Adrenal gland (tissue), 12 donors: Measurements from ENCODE around the gene GAN. TPM values are rescaled to one million over a fixed set of nuclear protein-coding genes. Genes with fewer than 3 reads are reported as not detected.

Source experiments
- DNase-seq, 7 donors: peaks; one replicate each; pipeline ENCODE4 v3.0.0-alpha.2; 2019 to 2020
- H3K27ac ChIP-seq, 5 donors: fragments of 200-600 bp; sonication (generic) in 4 of 5; 1 replicate in 3 of 5; 2 replicates in 2 of 5; pipeline versions ENCODE4 v1.5.1 to v1.8.0; 2016 to 2020; ENCODE audit warnings: mild to moderate bottlenecking in 1 of 5
- H3K27me3 ChIP-seq: fragments of 200-600 bp; 2 replicates; pipeline ENCODE4 v1.8.0; 2021
- H3K36me3 ChIP-seq, 2 donors: fragments of 200-600 bp; replicated peaks in 1 of 2; 1 replicate in 1 of 2; 2 replicates in 1 of 2; pipeline versions ENCODE4 v1.5.1 to v1.8.0; 2018 to 2022
- H3K4me1 ChIP-seq, 2 donors: fragments of 200-600 bp; replicated peaks in 1 of 2; 1 replicate in 1 of 2; 2 replicates in 1 of 2; pipeline versions ENCODE4 v1.5.1 to v1.8.0; 2018 to 2021
- H3K4me3 ChIP-seq, 4 donors: fragments of 200-600 bp; sonication (generic) in 3 of 4; one replicate each; pipeline ENCODE4 v1.5.1; 2016 to 2018
- H3K9me3 ChIP-seq, 3 donors: fragments of 200-600 bp; sonication (generic) in 1 of 3; replicated peaks in 1 of 3; 1 replicate in 2 of 3; 2 replicates in 1 of 3; pipeline versions ENCODE4 v1.5.1 to v1.8.0; 2016 to 2021
- POLR2A ChIP-seq, 2 donors: fragments of 450-650 bp; IDR thresholded peaks; one replicate each; pipeline ENCODE4 v1.6.1; 2017; ENCODE audit warnings: antibody characterized with exemption in 2 of 2, mild to moderate bottlenecking in 2 of 2, moderate library complexity in 1 of 2
- WGBS, 4 donors: extraction: QIAGEN DNeasy Blood & Tissue Kit in 2 of 4; methylation state at CpG; one replicate each; pipeline versions ENCODE4 v1.1.5 to v1.1.7; 2013 to 2017; 5-methylcytosine and 5-hydroxymethylcytosine counted together
- intact Hi-C, 2 donors: fragments of 100-400 bp; cut with DNase I; formaldehyde crosslinking; loops; one replicate each; pipeline versions ENCODE4 v1.14.1 to v1.15.0; 2022 to 2023
- polyA plus RNA-seq, 3 donors: library from polyadenylated mRNA; stranded (reverse); fragments of 200-250 nt in 2 of 3; fragments of 350-450 nt in 1 of 3; fragmentation: Illumina TruSeq in 1 of 3; extraction: RNeasy Lipid Tissue Mini Kit (QIAGEN cat#74804) in 1 of 3; gene quantifications; one replicate each; pipeline ENCODE4 v1.2.3, GENCODE V29; 2013 to 2014
- total RNA-seq, 9 donors: library from RNA; depleted of rRNA in 4 of 9; stranded (reverse); fragments of >200 nt in 4 of 9; fragments of 120-200 nt in 1 of 9; fragmentation: NEBNext Ultra II Directional in 1 of 9; extraction: Animal tissue kit (Norgen Biotek cat#: 25700) in 1 of 9; gene quantifications; one replicate each; pipeline versions ENCODE4 v1.1.0 to v1.2.4, GENCODE V29; 2013 to 2023
- TF ChIP-seq, protein P1 (sequence below), 6 experiments: fragments of 450-650 bp in 4 of 6; fragments of 200-600 bp in 2 of 6; sonication (generic) in 1 of 6; IDR thresholded peaks; 1 replicate in 5 of 6; 2 replicates in 1 of 6; pipeline versions ENCODE4 v1.5.1 to v1.8.0; 2016 to 2021; ENCODE audit warnings: antibody characterized with exemption in 6 of 6, mild to moderate bottlenecking in 2 of 6, moderate library complexity in 1 of 6
- donor health status: healthy with polysubstance abuse.
- donor health status: Bipolar disorder and iron deficiency.
- donor health status: DM: yes; HTN: yes; CAD: no.
- donor health status: DM: no; HTN: no; CAD: no.
- donor health status: DM: no; HTN: no; CAD: no.
- donor health status: DM: yes; HTN: yes; CAD: no.

Gene GAN
- total and polyA plus RNA-seq, 12 donors = 1.0 to 7.5 (median 3.8) TPM

DNA sequence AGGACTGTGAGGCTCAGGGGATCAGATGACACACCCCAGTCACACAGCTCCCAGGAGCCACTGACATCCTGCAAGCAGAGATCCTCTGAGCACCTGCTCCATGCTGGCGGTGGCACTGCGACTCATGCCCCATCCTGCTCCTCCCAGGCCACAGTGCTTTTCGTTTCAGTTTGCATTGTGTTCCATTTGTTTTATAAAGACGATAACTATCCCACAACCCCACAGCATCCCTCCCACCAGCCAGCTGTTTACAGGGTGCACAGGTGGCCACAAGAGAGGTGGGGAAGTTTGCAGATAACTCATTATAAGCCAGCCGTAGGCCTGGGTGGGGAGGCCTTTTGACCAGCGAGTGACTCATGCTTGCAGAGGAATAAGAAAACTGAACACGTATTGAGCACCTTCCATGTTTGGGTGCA lies 48.1 kb upstream of the GAN start:
- Histone ChIP-seq H3K27me3 (no peaks in the 10 kb centered on the region), H3K9me3 (no peaks in the 10 kb centered on the region), H3K4me3 (no peak overlapping the region), H3K4me1 (no peaks in the 10 kb centered on the region), H3K36me3 (no peaks in the 10 kb centered on the region), H3K27ac (no peak overlapping the region)
- DNase-seq = no peak
- whole genome bisulfite sequencing, 4 donors = 51 to 73% (median 71%) methylated on average over 7 of the region's 7 CpGs
- intact Hi-C loops = no loop called here
- TF ChIP-seq POLR2A (IDR thresholded peaks at IDR 0.05) = no peak
- TF ChIP-seq, protein P1, sequence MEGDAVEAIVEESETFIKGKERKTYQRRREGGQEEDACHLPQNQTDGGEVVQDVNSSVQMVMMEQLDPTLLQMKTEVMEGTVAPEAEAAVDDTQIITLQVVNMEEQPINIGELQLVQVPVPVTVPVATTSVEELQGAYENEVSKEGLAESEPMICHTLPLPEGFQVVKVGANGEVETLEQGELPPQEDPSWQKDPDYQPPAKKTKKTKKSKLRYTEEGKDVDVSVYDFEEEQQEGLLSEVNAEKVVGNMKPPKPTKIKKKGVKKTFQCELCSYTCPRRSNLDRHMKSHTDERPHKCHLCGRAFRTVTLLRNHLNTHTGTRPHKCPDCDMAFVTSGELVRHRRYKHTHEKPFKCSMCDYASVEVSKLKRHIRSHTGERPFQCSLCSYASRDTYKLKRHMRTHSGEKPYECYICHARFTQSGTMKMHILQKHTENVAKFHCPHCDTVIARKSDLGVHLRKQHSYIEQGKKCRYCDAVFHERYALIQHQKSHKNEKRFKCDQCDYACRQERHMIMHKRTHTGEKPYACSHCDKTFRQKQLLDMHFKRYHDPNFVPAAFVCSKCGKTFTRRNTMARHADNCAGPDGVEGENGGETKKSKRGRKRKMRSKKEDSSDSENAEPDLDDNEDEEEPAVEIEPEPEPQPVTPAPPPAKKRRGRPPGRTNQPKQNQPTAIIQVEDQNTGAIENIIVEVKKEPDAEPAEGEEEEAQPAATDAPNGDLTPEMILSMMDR (IDR thresholded peaks at IDR 0.05) = no peak

DNA sequence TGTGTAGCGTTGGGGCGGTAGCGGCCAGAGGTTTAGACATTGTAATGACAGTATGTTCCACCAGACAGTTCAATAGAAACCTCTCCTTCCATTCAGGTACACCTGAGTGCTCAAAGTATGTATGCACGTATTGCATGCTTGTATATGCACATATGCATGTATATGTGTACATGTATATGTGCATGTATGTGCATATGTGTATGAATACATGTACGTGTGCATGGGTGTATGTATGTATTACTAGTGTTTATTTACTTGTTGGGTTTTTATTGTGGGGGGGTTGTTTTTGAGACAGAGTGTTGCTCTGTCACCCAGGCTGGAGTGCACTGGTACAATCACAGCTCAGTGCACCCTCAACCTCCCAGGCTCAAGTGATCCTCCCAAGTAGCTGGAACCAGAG lies 46.3 kb upstream of the GAN start:
- 88 to 94% (median 92%) methylated on average over 5 of the region's 5 CpGs for WGBS, 4 donors
- no peaks in the 10 kb centered on the region for H3K36me3 ChIP-seq
- DNase-seq = no peak
- intact Hi-C loops = no loop called here
- no peak overlapping the region for H3K27ac ChIP-seq
- no peak overlapping the region for H3K4me3 ChIP-seq
- H3K4me1 ChIP-seq = no peaks in the 10 kb centered on the region
- no peak for TF ChIP-seq POLR2A (IDR thresholded peaks at IDR 0.05)
- TF ChIP-seq, protein P1 (IDR thresholded peaks at IDR 0.05) = no peak
- H3K9me3 ChIP-seq = no peaks in the 10 kb centered on the region
- no peaks in the 10 kb centered on the region for H3K27me3 ChIP-seq

DNA sequence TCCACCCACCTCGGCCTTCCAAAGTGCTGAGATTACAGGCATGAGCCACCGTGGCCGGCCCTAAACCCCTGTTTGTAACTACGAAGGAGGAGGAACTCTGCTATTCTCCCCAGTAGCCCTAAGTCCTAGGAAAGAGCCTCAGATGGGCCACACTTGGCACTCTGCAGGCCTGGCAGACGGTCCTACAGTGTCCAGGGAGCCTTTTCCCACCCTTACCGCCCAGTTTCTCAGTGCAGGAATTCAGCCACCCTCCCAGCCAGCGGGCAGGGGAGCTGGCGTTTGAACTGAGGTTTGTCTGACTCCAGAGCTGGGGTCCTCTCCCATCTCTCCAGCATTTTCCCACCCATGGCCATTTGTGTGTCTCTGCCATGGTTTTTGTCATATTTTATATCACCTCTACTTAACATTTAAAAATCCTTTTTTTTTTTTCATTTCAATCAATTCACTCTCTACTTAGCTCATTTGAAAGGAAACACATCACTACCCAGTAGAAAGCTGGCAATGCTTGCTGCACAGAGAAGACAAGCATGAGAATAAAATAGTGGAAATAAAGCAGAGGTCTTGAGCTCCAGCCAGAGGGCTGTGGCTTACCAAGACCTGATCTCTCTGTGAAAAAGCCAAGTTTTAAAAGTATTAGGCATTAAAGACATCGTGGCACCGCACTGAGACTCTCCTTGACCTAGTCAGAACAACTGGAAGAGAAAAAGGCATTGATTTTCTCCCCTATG lies 41.4 kb upstream of the GAN start:
- Histone ChIP-seq H3K27ac (no peak overlapping the region), H3K36me3 (no peaks in the 10 kb centered on the region), H3K4me1 (no peaks in the 10 kb centered on the region), H3K27me3 (no peaks in the 10 kb centered on the region), H3K4me3 (no peak overlapping the region), H3K9me3 (no peaks in the 10 kb centered on the region)
- DNase-seq = no peak
- WGBS, 4 donors = 52 to 74% (median 72%) methylated on average over 10 of the region's 10 CpGs
- intact Hi-C loops = no loop called here
- TF ChIP-seq, protein P1 (IDR thresholded peaks at IDR 0.05) = no peak
- no peak for TF ChIP-seq POLR2A (IDR thresholded peaks at IDR 0.05)

DNA sequence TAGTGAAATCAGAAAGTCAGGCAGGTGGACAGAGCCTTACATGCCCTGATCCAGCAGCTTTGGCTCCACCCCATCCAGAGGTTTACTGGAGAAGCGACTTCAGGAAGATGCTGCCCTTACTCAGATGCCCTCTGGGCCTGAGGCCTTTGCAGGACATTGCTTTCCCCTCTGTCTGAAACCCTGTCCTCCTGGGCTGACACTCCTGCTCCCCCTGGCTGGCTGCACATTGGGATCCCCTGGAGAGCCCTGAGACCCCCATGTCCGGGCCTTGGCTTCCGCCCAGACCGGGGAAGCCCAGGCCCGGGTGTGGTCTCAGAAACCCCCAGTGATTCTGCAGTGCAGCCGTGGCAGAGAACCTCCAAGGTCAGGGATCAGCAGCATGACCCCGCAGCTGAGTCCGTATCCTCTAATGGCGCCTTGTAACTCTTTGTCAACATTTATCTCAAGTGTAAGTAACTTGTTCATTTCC lies 39.7 kb upstream of the GAN start:
- Histone ChIP-seq H3K27me3 (no peaks in the 10 kb centered on the region), H3K4me1 (no peaks in the 10 kb centered on the region), H3K4me3 (no peak overlapping the region), H3K9me3 (no peaks in the 10 kb centered on the region), H3K27ac (no peak overlapping the region), H3K36me3 (no peaks in the 10 kb centered on the region)
- WGBS, 4 donors = 53 to 88% (median 69%) methylated on average over 6 to 9 of the region's 9 CpGs
- no peak for TF ChIP-seq POLR2A (IDR thresholded peaks at IDR 0.05)
- TF ChIP-seq, protein P1 (IDR thresholded peaks at IDR 0.05) = no peak
- intact Hi-C loops = no loop called here
- DNase-seq = no peak
